Measurements from ENCODE around the gene FHIT.

- no peak for TF ChIP-seq POLR2A (IDR thresholded peaks at IDR 0.05; ENCODE audit: low read depth, low read length)
- no peak for TF ChIP-seq POLR2AphosphoS5 (IDR thresholded peaks at IDR 0.05; ENCODE audit: low read depth, low read length)
Observed at GRCh38 chr3:59699648-59700320, 1551.5 kb downstream of the FHIT start.

All from GM12892 (cell line).